ENCODE results near the gene CDC16. TPM values are rescaled to one million over a fixed set of nuclear protein-coding genes. Genes with fewer than 3 reads are reported as not detected.

CDC16 gene
- total and polyA plus RNA-seq, 9 of the 15 experiments (the other 6 are each of a cell fraction or from before 2014, with no cell fraction given) = 23.2 to 102 (median 51.6) TPM

DNA sequence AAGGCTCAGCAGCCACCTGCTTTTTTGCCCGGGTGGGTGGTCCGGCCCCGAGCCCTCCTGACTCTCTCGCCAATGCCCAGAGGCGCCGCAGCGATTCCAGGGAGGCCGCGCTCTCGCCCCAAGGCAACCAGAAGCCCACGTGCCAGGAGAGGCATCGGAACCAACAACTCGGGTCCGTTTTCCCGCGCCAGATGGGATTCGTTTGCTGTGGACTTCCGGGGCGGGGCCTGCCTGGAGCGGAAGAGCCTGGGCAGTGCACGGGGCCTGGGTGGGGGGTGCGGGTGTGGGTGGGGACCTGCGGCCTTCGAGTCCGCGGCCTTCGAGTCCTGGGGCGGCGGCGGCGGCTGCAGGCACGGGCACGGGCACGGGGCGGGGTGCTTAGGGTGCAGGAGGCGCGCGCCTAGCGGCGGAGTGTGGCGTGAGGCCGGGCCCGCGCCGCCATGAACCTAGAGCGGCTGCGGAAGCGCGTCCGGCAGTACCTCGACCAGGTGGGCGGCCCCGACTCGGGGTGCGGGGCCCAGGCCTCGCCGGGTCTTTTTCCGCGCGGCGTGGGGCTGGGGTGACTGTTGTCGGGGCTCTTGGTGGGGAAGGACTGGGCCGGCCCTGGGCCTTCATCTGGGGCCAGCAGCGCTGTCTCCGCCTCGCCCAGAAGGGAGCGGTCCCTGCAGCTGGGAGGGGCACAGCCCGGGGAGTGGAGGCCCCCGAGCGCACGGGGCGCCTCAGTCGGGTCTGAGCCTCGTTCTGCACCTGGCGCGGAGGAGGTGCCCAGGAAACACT, at the start of gene CDC16 (continued):
- TF ChIP-seq, protein P1, sequence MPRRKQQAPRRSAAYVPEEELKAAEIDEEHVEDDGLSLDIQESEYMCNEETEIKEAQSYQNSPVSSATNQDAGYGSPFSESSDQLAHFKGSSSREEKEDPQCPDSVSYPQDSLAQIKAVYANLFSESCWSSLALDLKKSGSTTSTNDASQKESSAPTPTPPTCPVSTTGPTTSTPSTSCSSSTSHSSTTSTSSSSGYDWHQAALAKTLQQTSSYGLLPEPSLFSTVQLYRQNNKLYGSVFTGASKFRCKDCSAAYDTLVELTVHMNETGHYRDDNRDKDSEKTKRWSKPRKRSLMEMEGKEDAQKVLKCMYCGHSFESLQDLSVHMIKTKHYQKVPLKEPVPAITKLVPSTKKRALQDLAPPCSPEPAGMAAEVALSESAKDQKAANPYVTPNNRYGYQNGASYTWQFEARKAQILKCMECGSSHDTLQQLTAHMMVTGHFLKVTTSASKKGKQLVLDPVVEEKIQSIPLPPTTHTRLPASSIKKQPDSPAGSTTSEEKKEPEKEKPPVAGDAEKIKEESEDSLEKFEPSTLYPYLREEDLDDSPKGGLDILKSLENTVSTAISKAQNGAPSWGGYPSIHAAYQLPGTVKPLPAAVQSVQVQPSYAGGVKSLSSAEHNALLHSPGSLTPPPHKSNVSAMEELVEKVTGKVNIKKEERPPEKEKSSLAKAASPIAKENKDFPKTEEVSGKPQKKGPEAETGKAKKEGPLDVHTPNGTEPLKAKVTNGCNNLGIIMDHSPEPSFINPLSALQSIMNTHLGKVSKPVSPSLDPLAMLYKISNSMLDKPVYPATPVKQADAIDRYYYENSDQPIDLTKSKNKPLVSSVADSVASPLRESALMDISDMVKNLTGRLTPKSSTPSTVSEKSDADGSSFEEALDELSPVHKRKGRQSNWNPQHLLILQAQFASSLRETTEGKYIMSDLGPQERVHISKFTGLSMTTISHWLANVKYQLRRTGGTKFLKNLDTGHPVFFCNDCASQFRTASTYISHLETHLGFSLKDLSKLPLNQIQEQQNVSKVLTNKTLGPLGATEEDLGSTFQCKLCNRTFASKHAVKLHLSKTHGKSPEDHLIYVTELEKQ (CRISPR knock-in tag; IDR thresholded peaks at IDR 0.05) = peak; percentile 71; the same call in 1 of the 2 replicates
- TF ChIP-seq TRIM24 (IDR thresholded peaks at IDR 0.05) = peak; percentile 14 to 91; a peak in 2 of 4 replicates
- no peak for TF ChIP-seq ZFP1 (CRISPR knock-in tag; IDR thresholded peaks at IDR 0.05)
- TF ChIP-seq L3MBTL2 (IDR thresholded peaks at IDR 0.05) = peak; percentile 99
- TF ChIP-seq, protein P2, sequence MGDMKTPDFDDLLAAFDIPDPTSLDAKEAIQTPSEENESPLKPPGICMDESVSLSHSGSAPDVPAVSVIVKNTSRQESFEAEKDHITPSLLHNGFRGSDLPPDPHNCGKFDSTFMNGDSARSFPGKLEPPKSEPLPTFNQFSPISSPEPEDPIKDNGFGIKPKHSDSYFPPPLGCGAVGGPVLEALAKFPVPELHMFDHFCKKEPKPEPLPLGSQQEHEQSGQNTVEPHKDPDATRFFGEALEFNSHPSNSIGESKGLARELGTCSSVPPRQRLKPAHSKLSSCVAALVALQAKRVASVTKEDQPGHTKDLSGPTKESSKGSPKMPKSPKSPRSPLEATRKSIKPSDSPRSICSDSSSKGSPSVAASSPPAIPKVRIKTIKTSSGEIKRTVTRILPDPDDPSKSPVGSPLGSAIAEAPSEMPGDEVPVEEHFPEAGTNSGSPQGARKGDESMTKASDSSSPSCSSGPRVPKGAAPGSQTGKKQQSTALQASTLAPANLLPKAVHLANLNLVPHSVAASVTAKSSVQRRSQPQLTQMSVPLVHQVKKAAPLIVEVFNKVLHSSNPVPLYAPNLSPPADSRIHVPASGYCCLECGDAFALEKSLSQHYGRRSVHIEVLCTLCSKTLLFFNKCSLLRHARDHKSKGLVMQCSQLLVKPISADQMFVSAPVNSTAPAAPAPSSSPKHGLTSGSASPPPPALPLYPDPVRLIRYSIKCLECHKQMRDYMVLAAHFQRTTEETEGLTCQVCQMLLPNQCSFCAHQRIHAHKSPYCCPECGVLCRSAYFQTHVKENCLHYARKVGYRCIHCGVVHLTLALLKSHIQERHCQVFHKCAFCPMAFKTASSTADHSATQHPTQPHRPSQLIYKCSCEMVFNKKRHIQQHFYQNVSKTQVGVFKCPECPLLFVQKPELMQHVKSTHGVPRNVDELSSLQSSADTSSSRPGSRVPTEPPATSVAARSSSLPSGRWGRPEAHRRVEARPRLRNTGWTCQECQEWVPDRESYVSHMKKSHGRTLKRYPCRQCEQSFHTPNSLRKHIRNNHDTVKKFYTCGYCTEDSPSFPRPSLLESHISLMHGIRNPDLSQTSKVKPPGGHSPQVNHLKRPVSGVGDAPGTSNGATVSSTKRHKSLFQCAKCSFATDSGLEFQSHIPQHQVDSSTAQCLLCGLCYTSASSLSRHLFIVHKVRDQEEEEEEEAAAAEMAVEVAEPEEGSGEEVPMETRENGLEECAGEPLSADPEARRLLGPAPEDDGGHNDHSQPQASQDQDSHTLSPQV (IDR thresholded peaks at IDR 0.05) = peak; percentile 95
- no peak for TF ChIP-seq COPS2 (conservative IDR thresholded peaks at IDR 0.05)
- TF ChIP-seq BMI1 (IDR thresholded peaks at IDR 0.05; ENCODE audit: low read length) = no peak
- TF ChIP-seq YBX1 (IDR thresholded peaks at IDR 0.05) = no peak
- no peak for TF ChIP-seq ILF3 (IDR thresholded peaks at IDR 0.05; ENCODE audit: borderline replicate concordance)
- TF ChIP-seq CEBPG (CRISPR knock-in tag; IDR thresholded peaks at IDR 0.05) = no peak
- no peak for TF ChIP-seq CEBPG (tag; conservative IDR thresholded peaks at IDR 0.05 in 1 of 2, IDR thresholded peaks at IDR 0.05 in 1 of 2)
- no peak for TF ChIP-seq GTF2F1 (IDR thresholded peaks at IDR 0.05; ENCODE audit: low read depth, low read length)
- TF ChIP-seq ZNF766 (CRISPR knock-in tag; conservative IDR thresholded peaks at IDR 0.05) = 0 out of 2 replicates have a peak, but pooled peaks have one; percentile 25
- no peak for TF ChIP-seq RBM14 (IDR thresholded peaks at IDR 0.05; ENCODE audit: borderline replicate concordance, insufficient read depth, low read depth, low read length)
- peak; percentile 45 for TF ChIP-seq ELF1 (tag; IDR thresholded peaks at IDR 0.05)
- no peak for TF ChIP-seq ZNF143 (CRISPR knock-in tag; IDR thresholded peaks at IDR 0.05)
- TF ChIP-seq, protein P3, sequence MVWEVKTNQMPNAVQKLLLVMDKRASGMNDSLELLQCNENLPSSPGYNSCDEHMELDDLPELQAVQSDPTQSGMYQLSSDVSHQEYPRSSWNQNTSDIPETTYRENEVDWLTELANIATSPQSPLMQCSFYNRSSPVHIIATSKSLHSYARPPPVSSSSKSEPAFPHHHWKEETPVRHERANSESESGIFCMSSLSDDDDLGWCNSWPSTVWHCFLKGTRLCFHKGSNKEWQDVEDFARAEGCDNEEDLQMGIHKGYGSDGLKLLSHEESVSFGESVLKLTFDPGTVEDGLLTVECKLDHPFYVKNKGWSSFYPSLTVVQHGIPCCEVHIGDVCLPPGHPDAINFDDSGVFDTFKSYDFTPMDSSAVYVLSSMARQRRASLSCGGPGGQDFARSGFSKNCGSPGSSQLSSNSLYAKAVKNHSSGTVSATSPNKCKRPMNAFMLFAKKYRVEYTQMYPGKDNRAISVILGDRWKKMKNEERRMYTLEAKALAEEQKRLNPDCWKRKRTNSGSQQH (CRISPR knock-in tag; IDR thresholded peaks at IDR 0.05) = no peak
- no peak for TF ChIP-seq SOX6 (IDR thresholded peaks at IDR 0.05)
- no peak for TF ChIP-seq RBM22 (IDR thresholded peaks at IDR 0.05; ENCODE audit: low read depth, low read length, poor library complexity, severe bottlenecking)
- no peak for TF ChIP-seq GATAD2B (IDR thresholded peaks at IDR 0.05; ENCODE audit: borderline replicate concordance)
- no peak for TF ChIP-seq TAF7 (tag; IDR thresholded peaks at IDR 0.05)
